ENCODE measurements around the gene SCP2D1. TPM values are rescaled to one million over a fixed set of nuclear protein-coding genes. Genes with fewer than 3 reads are reported as not detected.

Gene SCP2D1
- total and polyA plus RNA-seq, 2 donors (not counting 1 experiment from before 2014, with no cell fraction given) = not detected

DNA sequence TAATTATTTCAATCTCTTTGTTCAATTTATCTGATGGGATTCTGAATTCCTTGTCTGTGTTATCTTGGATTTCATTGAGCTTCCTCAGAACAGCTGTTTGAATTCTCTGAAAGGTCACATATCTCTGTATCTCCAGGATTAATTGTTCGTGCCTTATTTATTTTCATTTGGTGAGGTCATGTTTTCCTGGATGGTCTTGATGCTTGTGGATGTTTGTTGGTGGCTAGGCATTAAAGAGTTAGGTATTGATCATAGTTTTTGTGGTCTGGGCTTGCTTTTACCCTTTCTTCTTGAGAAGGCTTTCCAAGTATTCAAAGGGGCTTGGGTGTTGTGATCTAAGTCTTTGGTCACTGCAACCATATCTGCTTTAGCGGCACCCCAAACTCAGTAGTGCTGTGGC, 39.4 kb upstream of the SCP2D1 start:
- DNase-seq (ENCODE audit: low read depth in 2 of 2) = no peak
- Histone ChIP-seq H2AFZ (ENCODE audit: low read length) (no peak overlapping the region), H3K9me3 (ENCODE audit: control insufficient read depth, insufficient read depth, low read depth, low read length) (no peaks in the 10 kb centered on the region), H3K4me1 (ENCODE audit: control insufficient read depth, extremely low read depth, insufficient read depth, low read length) (no peaks in the 10 kb centered on the region), H3K27ac (ENCODE audit: insufficient read depth, low read length) (no peak overlapping the region), H3K4me3 (replicated peaks in 1 of 4; ENCODE audit: control extremely low read depth in 1 of 4, insufficient read depth in 1 of 4, low read depth in 3 of 4, low read length in 4 of 4) (no peak overlapping the region), H4K20me1 (ENCODE audit: control insufficient read depth, extremely low read depth, insufficient read depth, low read length) (no peaks in the 10 kb centered on the region), H3K4me2 (ENCODE audit: extremely low read depth, insufficient read depth, low read length) (no peak overlapping the region), H3K36me3 (ENCODE audit: control insufficient read depth, insufficient read depth, low read length) (no peaks in the 10 kb centered on the region), H3K27me3 (ENCODE audit: control insufficient read depth, insufficient read depth, low read length) (no peaks in the 10 kb centered on the region), H3K79me2 (ENCODE audit: control insufficient read depth, insufficient read depth, low read length) (no peaks in the 10 kb centered on the region), H3K9ac (ENCODE audit: insufficient read depth, low read length) (no peak overlapping the region)
- TF ChIP-seq, protein P1, sequence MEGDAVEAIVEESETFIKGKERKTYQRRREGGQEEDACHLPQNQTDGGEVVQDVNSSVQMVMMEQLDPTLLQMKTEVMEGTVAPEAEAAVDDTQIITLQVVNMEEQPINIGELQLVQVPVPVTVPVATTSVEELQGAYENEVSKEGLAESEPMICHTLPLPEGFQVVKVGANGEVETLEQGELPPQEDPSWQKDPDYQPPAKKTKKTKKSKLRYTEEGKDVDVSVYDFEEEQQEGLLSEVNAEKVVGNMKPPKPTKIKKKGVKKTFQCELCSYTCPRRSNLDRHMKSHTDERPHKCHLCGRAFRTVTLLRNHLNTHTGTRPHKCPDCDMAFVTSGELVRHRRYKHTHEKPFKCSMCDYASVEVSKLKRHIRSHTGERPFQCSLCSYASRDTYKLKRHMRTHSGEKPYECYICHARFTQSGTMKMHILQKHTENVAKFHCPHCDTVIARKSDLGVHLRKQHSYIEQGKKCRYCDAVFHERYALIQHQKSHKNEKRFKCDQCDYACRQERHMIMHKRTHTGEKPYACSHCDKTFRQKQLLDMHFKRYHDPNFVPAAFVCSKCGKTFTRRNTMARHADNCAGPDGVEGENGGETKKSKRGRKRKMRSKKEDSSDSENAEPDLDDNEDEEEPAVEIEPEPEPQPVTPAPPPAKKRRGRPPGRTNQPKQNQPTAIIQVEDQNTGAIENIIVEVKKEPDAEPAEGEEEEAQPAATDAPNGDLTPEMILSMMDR (conservative IDR thresholded peaks at IDR 0.05 in 1 of 2, IDR thresholded peaks at IDR 0.05 in 1 of 2; ENCODE audit: low read depth in 1 of 2, low read length in 2 of 2) = no peak
- no peak for TF ChIP-seq EZH2 (IDR thresholded peaks at IDR 0.05; ENCODE audit: low read length, missing control alignments)

DNA sequence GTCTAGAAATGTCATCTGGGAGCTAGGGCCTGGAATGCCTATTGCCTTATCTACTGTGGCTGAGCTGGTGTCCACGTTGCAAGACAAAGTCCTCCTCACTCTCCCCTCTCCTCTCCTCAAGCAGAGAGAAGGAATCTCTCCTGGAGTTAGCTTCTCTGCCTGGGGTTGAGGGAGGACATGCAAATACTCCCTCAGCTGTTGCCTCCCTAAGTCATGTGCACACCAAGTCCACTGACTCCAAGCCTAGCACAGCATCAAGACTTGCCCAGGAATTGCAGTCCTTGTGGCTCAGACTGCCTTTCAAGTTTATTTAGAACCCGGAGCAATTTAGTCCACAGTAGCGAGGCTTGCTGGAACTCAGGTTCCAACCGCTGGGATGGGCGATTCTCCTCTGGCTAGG, 38.0 kb upstream of the SCP2D1 start:
- no peaks in the 10 kb centered on the region for H3K36me3 ChIP-seq (ENCODE audit: control insufficient read depth, insufficient read depth, low read length)
- no peak for TF ChIP-seq EZH2 (IDR thresholded peaks at IDR 0.05; ENCODE audit: low read length, missing control alignments)
- TF ChIP-seq, protein P1 (conservative IDR thresholded peaks at IDR 0.05 in 1 of 2, IDR thresholded peaks at IDR 0.05 in 1 of 2; ENCODE audit: low read depth in 1 of 2, low read length in 2 of 2) = no peak
- H3K27ac ChIP-seq (ENCODE audit: insufficient read depth, low read length) = no peak overlapping the region
- DNase-seq (ENCODE audit: low read depth in 2 of 2) = no peak
- no peaks in the 10 kb centered on the region for H3K9me3 ChIP-seq (ENCODE audit: control insufficient read depth, insufficient read depth, low read depth, low read length)
- no peaks in the 10 kb centered on the region for H3K4me1 ChIP-seq (ENCODE audit: control insufficient read depth, extremely low read depth, insufficient read depth, low read length)
- no peaks in the 10 kb centered on the region for H4K20me1 ChIP-seq (ENCODE audit: control insufficient read depth, extremely low read depth, insufficient read depth, low read length)
- H3K4me2 ChIP-seq (ENCODE audit: extremely low read depth, insufficient read depth, low read length) = no peak overlapping the region
- H3K27me3 ChIP-seq (ENCODE audit: control insufficient read depth, insufficient read depth, low read length) = no peaks in the 10 kb centered on the region
- H3K9ac ChIP-seq (ENCODE audit: insufficient read depth, low read length) = no peak overlapping the region
- H2AFZ ChIP-seq (ENCODE audit: low read length) = no peak overlapping the region
- H3K4me3 ChIP-seq (replicated peaks in 1 of 4; ENCODE audit: control extremely low read depth in 1 of 4, insufficient read depth in 1 of 4, low read depth in 3 of 4, low read length in 4 of 4) = no peak overlapping the region
- H3K79me2 ChIP-seq (ENCODE audit: control insufficient read depth, insufficient read depth, low read length) = no peaks in the 10 kb centered on the region

DNA sequence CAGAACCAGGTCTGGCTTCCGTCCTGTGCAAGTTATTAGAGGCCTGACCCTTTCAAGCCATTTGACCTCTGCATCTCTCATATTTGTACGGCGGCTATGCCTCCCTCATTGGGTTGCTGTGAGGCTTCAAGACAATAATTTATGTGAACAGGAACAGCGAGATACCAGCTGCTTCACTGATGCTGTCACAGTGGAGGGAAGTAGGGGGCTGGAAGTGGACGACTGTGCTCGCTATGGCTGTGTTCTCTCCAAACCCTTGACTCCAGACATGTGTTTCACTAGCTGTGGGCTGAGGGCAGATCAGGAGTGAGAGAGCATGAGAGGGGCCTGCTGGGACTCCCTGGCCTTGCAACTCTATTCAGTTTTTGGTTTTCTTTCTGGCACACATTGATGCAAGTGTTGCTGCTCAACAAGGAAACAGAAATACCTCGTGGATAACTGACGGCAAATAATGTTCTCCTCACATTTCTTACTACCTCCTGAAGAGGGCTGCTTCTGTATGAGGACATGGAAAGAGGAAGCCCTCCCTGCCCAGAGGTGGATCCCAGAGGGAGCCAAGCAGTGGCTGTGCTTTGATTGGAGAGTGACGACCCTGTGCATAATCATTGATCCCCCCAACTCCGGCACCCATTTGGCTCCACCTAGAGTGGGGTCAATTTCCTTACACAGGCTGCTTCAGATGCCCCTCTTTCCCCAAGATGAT, 34.7 kb upstream of the SCP2D1 start:
- Histone ChIP-seq H3K9ac (ENCODE audit: insufficient read depth, low read length) (no peak overlapping the region), H2AFZ (ENCODE audit: low read length) (no peak overlapping the region), H3K27me3 (ENCODE audit: control insufficient read depth, insufficient read depth, low read length) (no peaks in the 10 kb centered on the region), H3K27ac (ENCODE audit: insufficient read depth, low read length) (no peak overlapping the region), H3K4me1 (ENCODE audit: control insufficient read depth, extremely low read depth, insufficient read depth, low read length) (no peaks in the 10 kb centered on the region), H3K4me3 (replicated peaks in 1 of 4; ENCODE audit: control extremely low read depth in 1 of 4, insufficient read depth in 1 of 4, low read depth in 3 of 4, low read length in 4 of 4) (no peak overlapping the region), H3K9me3 (ENCODE audit: control insufficient read depth, insufficient read depth, low read depth, low read length) (no peaks in the 10 kb centered on the region), H3K79me2 (ENCODE audit: control insufficient read depth, insufficient read depth, low read length) (no peaks in the 10 kb centered on the region), H4K20me1 (ENCODE audit: control insufficient read depth, extremely low read depth, insufficient read depth, low read length) (no peaks in the 10 kb centered on the region), H3K4me2 (ENCODE audit: extremely low read depth, insufficient read depth, low read length) (no peak overlapping the region), H3K36me3 (ENCODE audit: control insufficient read depth, insufficient read depth, low read length) (no peaks in the 10 kb centered on the region)
- DNase-seq (ENCODE audit: low read depth in 2 of 2) = no peak
- TF ChIP-seq, protein P1 (conservative IDR thresholded peaks at IDR 0.05 in 1 of 2, IDR thresholded peaks at IDR 0.05 in 1 of 2; ENCODE audit: low read depth in 1 of 2, low read length in 2 of 2) = no peak
- TF ChIP-seq EZH2 (IDR thresholded peaks at IDR 0.05; ENCODE audit: low read length, missing control alignments) = no peak

Measured in fibroblast of lung (primary cell).